Endometrial microvascular endothelial cells (primary cell): ENCODE results near the gene DIRAS2. TPM values are rescaled to one million over a fixed set of nuclear protein-coding genes. Genes with fewer than 3 reads are reported as not detected.
"Not testable (repeated sequence)": the region's sequence is repeated elsewhere in the genome, so short reads cannot be mapped to it uniquely, and the experiment has no call there.

Source experiments
- in situ Hi-C: cut with HindIII; loops from 2 replicates; pipeline ENCODE4 v1.10.0; 2017; ENCODE audit warnings: low sequenced_read_pairs, low pct_unique_long_range_greater_than_20kb; ENCODE audit errors: inconsistent ontology term
- total RNA-seq: library from RNA; depleted of rRNA; stranded (reverse); fragments of >200 nt; gene quantifications from one replicate; pipeline ENCODE4 v1.2.3, GENCODE V29; 2015; ENCODE audit errors: inconsistent ontology term

Gene DIRAS2
- total RNA-seq, result not detected

DNA sequence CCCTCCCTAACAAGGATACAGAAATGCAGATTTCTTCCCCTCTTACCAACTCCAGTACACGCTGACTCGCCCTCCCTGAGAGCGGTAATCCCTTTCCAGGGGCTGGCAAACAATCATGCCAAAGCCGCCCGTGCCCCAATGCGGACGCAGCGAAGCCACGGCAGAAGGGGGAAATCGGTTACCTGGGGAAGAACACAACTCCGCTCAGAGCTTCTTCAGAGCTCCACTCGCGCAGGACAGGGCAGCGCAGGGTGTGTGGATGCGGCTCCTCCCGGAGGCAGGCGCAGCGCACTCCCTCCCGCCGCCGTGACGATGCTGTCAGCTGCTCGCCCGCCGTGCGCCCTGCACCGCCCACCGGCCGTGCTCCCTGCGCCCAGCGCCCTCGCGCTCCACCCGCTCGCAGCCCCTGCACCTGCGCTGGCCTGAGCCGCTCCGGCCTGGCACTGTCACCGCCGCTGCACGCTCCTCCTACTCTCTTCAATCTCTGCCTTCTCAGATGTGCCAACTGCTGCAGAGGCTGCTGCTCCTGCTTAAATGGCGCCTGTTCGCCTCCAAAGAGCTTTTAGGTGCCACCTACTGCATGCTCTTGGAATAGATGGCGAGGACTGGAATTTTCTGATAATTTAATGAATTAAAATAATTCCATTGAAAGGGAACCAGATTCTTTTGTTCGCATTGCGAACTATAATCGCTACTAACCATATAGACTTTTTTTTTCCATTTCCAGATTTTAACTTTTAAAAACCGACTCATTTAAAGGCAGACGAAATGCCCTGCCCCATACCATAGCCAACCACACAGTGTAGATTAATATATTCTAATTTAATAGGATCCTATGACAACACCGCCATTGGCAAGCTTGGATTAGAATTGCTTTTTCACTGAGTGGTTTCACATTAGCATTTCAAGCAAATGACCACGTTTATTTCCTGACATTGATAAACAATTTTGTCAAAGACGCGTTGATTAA, at the start of gene DIRAS2:
Gene DIRAS2 (minus strand): TSS at position 255 of the 970 bp plus-strand sequence. CDS start 28,997 bp downstream, outside the sequence.
- in situ Hi-C loops, result no loop called here

- in situ Hi-C loops, result no loop called here
These were observed 42.1 kb upstream of the DIRAS2 start for GRCh38 chr9:90684736-90685135.

- in situ Hi-C loops, result no loop called here
These were observed 41.5 kb upstream of the DIRAS2 start for GRCh38 chr9:90684106-90684505.

DNA sequence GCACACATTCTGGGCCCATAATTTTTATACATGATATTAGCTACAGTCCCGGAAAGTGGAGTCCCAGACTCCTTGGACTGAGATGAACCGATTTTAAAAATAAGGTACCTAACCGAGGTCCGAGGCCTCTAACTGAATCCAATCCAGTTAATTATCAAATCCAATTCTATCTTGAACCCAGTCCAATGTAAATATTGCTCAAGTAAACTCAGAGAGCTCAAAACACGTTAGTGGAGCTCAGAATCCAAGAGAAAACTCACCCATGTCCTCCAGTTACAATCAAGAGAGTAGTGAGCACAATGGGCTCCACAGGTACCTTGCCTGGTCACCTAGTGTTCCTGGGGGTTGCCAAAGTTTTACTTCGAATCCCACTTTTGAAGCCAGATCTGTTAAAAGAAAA, 37.9 kb upstream of the DIRAS2 start:
- in situ Hi-C loops, result no loop called here

- in situ Hi-C loops, result no loop called here
These were observed 22.4 kb upstream of the DIRAS2 start for GRCh38 chr9:90665072-90665471.

- in situ Hi-C loops, result no loop called here
These were observed 17.2 kb upstream of the DIRAS2 start for GRCh38 chr9:90659650-90660364.

GRCh38 chr9:90658783-90659182, 16.2 kb upstream of the DIRAS2 start:
- in situ Hi-C loops, result no loop called here

- in situ Hi-C loops, result no loop called here
These were observed 15.6 kb upstream of the DIRAS2 start for GRCh38 chr9:90658181-90658580.

GRCh38 chr9:90656876-90657275, 14.3 kb upstream of the DIRAS2 start:
- in situ Hi-C loops, result not testable (repeated sequence)

GRCh38 chr9:90651246-90651645, 8.6 kb upstream of the DIRAS2 start:
- in situ Hi-C loops, result no loop called here

- in situ Hi-C loops, result no loop called here
These were observed 5.2 kb upstream of the DIRAS2 start for GRCh38 chr9:90647843-90648242.

- in situ Hi-C loops, result no loop called here
These were observed 3.1 kb upstream of the DIRAS2 start for GRCh38 chr9:90645721-90646120.

GRCh38 chr9:90641884-90642487, 638 bp downstream of the DIRAS2 start:
- in situ Hi-C loops, result no loop called here

GRCh38 chr9:90641086-90641485, 1.5 kb downstream of the DIRAS2 start:
- in situ Hi-C loops, result no loop called here

DNA sequence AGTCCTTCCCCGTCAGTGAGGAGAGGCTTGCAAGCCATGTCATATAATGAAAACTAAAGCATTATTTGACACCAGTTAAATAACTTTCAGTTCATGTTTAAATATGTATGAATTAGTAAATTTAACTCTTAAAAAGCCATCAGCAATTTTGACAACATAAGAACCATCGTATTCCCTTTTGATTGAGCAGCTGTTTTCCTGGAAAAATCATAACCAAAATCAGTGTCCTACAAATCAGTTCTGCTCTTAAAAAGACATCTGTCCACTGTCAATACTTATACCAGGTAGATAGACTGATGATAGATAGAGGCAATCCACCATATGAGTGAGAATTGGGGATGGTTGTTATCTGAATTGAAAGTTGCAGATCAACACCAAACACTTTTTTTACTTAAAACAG, 2.3 kb downstream of the DIRAS2 start:
- in situ Hi-C loops, result no loop called here

DNA sequence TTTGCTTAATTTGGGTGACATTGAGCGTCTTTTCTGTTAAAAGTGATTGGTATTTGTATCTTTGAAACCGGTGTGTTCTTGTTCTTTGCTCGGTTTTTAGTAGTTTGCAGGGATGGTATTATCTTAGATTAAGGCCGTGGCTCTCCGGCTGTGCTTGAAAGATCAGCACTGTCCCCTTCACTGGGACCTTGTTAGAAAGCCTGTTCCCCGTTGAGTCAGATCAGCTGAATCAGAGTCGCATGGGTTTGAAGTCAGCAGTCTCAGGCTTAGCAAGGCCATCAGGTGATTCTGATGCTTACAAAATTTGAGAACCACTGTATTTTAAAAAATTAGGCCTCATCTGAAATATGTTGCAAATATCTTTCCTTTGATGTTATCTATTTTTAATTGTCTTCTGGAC, 5.0 kb downstream of the DIRAS2 start:
- in situ Hi-C loops, result no loop called here

DNA sequence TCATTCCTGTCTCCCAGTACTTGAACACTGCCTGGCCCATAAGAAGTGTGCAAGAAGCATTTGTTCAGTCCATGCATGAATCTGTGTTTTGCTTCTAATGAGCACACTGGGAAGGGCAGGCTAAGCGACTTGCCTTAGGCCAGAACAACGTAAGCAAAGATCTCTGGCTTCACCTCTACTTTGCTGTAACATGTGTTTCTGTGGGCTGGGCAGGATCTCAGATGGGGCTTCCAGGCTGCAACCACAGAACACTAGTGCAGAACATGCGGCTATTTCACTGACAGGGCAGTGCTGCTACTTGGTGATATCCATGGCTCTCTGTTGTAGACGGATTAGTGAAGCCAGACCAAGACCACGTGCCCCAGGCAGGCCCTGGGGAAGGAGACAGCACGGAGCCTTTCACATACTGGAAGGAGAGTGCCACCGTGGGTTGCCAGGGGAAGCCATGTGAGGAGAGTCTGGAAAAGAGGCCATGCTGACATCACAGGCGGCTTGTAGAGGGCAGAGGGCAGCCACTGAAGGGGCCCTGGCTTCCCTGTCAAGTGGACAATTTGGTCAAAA, 9.9 kb downstream of the DIRAS2 start:
- in situ Hi-C loops, result no loop called here

- in situ Hi-C loops, result no loop called here
These were observed 10.7 kb downstream of the DIRAS2 start for GRCh38 chr9:90631964-90632363.

GRCh38 chr9:90629991-90630390, 12.6 kb downstream of the DIRAS2 start:
- in situ Hi-C loops, result no loop called here
